Measurements from ENCODE around the gene OR8J1.
"Not testable (repeated sequence)": the region's sequence is repeated elsewhere in the genome, so short reads cannot be mapped to it uniquely, and the experiment has no call there.

OR8J1 gene

DNA sequence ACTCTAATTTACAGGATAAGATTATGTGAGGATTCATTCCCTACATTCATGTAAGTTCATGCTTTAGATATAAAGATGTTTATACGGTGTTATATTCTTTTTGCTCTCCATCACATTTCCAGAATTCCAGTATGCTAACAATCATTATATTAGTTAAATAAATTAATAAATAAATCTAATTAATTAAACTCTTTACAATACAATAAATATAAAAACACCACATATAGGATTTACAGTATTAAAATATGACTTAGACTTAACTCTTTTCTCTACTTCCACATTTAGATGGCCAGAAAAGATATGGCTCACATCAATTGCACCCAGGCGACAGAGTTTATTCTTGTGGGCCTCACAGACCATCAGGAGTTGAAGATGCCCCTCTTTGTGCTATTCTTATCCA lies 21.2 kb downstream of the OR8J1 start, which contains the start of gene OR8U1:
OR8U1 (plus strand) TSS at position 301 of the 400 bp plus-strand sequence; CDS start at position 301, 0 bp downstream.
- TF ChIP-seq, protein P1, sequence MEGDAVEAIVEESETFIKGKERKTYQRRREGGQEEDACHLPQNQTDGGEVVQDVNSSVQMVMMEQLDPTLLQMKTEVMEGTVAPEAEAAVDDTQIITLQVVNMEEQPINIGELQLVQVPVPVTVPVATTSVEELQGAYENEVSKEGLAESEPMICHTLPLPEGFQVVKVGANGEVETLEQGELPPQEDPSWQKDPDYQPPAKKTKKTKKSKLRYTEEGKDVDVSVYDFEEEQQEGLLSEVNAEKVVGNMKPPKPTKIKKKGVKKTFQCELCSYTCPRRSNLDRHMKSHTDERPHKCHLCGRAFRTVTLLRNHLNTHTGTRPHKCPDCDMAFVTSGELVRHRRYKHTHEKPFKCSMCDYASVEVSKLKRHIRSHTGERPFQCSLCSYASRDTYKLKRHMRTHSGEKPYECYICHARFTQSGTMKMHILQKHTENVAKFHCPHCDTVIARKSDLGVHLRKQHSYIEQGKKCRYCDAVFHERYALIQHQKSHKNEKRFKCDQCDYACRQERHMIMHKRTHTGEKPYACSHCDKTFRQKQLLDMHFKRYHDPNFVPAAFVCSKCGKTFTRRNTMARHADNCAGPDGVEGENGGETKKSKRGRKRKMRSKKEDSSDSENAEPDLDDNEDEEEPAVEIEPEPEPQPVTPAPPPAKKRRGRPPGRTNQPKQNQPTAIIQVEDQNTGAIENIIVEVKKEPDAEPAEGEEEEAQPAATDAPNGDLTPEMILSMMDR (conservative IDR thresholded peaks at IDR 0.05; ENCODE audit: low read length) = no peak
- no peak within 1 kb of the TSS for H3K4me3 ChIP-seq (ENCODE audit: low read length)
- DNase-seq (ENCODE audit: low read depth) = no peak

DNA sequence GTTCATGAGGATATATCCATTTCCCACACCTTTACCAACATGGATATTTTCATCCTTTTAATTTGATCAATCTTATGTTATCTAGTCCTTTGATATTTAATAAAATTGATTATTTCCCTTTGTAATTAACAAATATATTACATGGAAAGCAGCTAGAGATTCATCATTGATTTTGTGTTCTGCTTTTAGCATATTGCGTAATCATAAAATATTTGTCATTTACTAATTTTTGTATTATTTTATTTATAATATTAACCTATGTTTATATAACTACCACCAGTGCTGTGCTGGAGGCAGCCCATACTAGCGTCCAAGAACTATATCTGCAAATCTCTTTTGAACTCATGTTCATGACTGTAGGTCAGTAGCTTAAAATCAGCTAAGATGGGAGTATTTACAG lies 26.0 kb downstream of the OR8J1 start:
- no peak overlapping the region for H3K4me3 ChIP-seq (ENCODE audit: low read length)
- no peak for DNase-seq (ENCODE audit: low read depth)
- TF ChIP-seq, protein P1 (conservative IDR thresholded peaks at IDR 0.05; ENCODE audit: low read length) = no peak

DNA sequence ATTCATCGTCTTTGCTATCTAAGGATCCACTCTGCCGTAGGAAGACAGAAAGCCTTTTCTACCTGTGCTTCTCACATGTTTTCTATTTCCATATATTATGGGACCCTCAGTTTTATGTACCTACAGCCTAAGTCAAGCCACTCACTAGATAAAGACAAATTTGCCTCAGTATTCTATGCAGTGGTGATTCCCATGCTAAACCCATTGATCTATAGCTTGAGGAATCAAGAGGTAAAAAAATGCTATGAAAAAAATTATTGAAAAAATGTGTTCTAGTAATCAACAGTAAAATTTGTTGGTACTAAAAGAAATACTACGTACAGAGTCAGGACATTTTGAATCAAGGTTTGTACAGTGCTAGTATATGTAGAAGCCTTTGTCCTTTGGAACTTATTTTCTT lies 40.3 kb downstream of the OR8J1 start:
- TF ChIP-seq, protein P1 (conservative IDR thresholded peaks at IDR 0.05; ENCODE audit: low read length) = no peak
- no peak for DNase-seq (ENCODE audit: low read depth)
- no peak overlapping the region for H3K4me3 ChIP-seq (ENCODE audit: low read length)

DNA sequence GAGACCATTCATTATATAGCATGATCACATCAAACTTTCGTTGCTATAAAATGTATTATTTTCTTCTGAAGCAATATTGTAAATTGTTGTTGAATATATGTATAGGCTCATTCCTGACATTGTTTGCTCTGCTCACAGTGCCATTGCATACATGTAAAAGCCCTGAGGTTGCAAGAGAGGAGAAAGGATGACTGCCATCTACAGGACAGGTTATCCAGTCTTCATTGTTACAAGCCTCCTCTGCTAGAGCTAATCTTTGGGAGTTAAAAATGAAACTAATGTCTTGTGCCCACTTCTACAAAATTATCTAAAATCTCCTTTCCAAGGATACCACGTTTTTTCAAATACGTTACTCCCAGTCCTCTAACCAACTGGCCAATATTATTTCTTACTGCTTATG lies 42.0 kb downstream of the OR8J1 start:
- no peak for DNase-seq (ENCODE audit: low read depth)
- H3K4me3 ChIP-seq (ENCODE audit: low read length) = no peak overlapping the region
- TF ChIP-seq, protein P1 (conservative IDR thresholded peaks at IDR 0.05; ENCODE audit: low read length) = no peak

DNA sequence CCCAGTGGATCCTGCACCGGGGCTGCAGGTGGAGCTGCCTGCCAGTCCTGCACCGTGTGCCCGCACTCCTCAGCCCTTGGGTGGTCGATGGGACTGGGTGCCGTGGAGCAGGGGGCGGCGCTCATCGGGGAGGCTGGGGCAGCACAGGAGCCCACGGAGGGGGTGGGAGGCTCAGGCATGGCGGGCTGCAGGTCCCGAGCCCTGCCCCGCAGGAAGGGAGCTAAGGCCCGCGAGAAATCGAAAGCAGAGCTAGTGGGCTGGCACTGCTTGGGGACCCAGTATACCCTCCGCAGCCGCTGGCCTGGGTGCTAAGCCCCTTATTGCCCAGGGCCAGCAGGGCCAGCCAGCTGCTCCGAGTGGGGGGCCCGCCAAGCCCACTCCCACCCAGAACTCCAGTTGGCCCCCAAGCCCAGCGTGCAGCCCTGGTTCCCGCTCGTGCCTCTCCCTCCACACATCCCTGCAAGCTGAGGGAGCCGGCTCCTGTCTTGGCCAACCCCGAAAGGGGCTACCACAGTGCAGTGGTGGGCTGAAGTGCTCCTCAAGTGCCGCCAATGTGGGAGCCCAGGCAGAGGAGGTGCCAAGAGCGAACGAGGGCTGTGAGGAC lies 47.9 kb downstream of the OR8J1 start:
- not testable (repeated sequence) for DNase-seq (ENCODE audit: low read depth); H3K4me3 ChIP-seq (ENCODE audit: low read length)

DNA sequence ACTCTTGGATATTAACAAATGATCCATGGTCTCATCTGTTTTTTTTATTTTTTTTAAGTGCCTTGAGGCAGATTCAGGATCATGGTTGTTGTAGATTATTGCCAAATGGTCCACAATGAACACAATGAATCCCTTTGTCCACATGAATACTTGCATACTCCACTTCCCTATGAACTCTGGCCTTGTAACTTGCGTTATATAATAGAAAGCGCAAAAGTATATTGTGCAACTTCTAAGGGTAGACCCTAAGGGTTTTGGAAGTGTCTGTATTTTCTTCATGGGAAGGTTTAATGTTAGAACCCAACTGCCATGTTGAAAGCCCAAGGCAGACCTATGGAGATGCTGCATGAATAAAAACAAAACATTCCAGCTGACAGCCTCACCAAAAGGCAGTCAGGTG lies 50.3 kb downstream of the OR8J1 start:
- TF ChIP-seq, protein P1 (conservative IDR thresholded peaks at IDR 0.05; ENCODE audit: low read length) = no peak
- no peak for DNase-seq (ENCODE audit: low read depth)
- H3K4me3 ChIP-seq (ENCODE audit: low read length) = no peak overlapping the region

DNA sequence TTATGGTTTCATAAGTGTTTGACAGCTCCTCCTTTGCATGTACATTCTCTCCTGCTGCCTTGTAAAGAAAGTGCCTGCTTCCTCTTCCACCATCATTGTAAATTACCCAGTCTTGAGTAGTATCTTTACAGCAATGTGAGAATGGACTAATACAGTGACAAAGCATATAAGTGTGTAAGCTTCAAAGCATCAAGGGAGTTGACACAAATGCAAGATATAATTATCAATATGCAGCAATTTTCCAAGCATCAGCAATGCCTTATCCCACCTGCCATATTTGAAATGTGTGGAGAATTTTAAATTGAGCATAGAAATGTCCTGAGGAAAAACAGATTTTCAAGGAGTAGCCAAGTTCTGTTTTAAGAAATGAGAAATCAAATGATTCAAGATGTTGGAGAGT lies 56.7 kb downstream of the OR8J1 start:
- no peak for DNase-seq (ENCODE audit: low read depth)
- H3K4me3 ChIP-seq (ENCODE audit: low read length) = no peak overlapping the region
- TF ChIP-seq, protein P1 (conservative IDR thresholded peaks at IDR 0.05; ENCODE audit: low read length) = no peak

All from AG10803 (cell line).